ENCODE results near the gene ARID3C.

GRCh38 chr9:34606905-34607304 lies 22.0 kb downstream of the ARID3C start:
- TF ChIP-seq CTCF (IDR thresholded peaks at IDR 0.05): no peak
- TF ChIP-seq POLR2A (IDR thresholded peaks at IDR 0.05): no peak
- no peak for TF ChIP-seq EP300 (IDR thresholded peaks at IDR 0.05)
